Right renal pelvis (tissue), 4 donors: ENCODE measurements around the gene SYNE1. TPM values are rescaled to one million over a fixed set of nuclear protein-coding genes. Genes with fewer than 3 reads are reported as not detected.
"Not testable (repeated sequence)": the region's sequence is repeated elsewhere in the genome, so short reads cannot be mapped to it uniquely, and the experiment has no call there.

Experiments
- DNase-seq, 4 donors: peaks; one replicate each; pipeline ENCODE4 v3.0.0-alpha.2; 2013; ENCODE audit warnings: low read depth in 4 of 4, low spot score in 3 of 4, missing footprints in 1 of 4
- polyA plus RNA-seq, 4 donors: library from polyadenylated mRNA; unstranded; fragments of 120-200 nt; gene quantifications; one replicate each; pipeline ENCODE4 v1.2.1, GENCODE V29; 2013; ENCODE audit not compliant: insufficient read length in 4 of 4

SYNE1 gene
- polyA plus RNA-seq, 4 donors = 88.3 to 96.9 (median 91.8) TPM

DNA sequence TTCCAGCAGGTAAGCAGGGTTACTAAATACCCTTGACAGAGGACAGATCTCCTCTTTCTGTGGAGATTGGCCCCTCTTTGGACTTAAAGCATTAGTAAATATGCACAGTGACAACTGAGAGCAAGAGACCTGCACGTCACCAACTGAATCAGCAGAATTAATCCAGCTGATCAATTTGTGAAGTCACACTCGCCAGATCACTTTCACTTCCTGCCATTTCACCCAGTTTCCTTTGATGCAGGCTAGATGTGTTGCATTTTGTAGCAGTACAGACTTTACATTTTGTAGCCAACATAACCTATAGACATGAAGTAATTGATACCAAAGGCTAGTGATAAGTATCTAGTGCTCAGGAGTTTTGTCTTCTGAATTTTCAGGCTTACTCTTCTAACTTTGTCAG, 11.9 kb downstream of the SYNE1 start:
- DNase-seq = no peak

DNA sequence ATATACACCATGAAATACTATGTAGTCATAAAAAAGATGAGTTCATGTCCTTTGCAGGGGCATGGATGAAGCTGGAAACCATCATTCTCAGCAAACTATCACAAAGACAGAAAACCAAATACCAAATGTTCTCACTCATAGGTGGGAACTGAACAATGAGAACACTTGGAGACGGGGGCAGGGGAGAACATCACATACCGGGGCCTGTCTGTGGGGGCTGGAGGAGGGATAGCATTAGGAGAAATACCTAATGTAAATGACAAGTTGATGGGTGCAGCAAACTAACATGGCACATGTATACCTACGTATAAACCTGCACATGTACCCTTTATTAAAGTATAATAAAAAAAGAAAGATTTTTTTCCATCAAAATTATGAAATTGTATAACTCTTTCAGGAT, 22.4 kb downstream of the SYNE1 start:
- DNase-seq = not testable (repeated sequence)

DNA sequence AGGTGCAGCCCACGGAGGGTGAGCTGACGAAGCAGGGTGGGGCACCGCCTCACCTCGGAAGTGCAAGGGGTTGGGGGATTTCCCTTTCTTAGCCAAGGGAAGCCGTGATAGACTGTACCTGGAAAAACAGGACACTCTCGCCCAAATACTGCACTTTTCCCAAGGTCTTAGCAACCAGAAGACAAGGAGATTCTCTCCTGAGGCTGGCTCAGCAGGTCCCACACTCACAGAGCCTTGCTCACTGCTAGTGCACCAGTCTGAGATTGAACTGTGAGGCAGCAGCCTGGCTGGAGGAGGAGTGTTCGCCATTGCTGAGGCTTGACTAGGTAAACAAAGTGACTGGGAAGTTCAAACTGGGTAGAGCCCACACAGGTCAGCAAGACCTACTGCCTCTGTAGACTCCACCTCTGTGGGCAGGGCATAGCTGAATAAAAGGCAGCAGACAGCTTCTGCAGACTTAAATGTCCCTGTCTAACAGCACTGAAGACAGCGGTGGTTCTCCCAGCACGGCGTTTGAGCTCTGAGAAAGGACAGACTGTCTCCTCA, 28.0 kb downstream of the SYNE1 start:
- no peak for DNase-seq

DNA sequence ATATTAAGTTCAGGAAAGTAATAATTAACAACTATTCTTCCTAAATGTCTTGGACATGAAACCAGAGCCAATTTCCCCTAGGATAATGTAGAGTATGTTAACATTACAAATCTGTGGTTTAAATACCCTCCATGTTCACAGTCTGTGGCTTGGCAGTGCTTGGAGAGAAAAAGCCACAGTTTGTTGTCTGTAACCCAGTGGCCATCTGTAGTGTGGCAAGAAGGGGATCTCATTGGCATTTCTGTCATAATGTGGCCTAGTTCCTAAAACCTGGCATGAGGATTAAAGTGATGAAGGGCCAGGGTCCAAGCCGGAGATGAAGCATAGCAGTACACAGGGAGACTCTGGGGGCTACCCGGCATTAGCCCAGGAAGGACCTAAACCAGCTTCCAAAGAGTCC, 31.2 kb downstream of the SYNE1 start:
- DNase-seq = no peak

DNA sequence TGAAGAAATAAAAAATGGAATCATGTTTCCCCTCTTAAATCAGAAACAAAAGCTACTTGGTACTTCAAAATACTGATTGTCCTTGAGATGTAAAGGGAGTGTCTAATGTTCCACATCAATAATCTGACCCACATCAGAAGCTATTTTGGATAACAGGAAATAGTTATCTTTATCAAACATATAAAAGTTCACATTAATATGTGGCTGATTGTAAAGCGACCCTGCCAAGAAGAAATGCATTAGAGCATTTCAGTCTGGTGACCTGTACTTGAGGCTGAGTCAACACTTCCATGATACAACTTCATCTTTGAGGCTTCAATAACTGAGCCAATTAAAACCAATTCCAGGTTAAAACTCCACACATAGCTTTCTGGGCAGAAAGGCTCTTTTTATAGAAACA, 31.8 kb downstream of the SYNE1 start:
- no peak for DNase-seq

DNA sequence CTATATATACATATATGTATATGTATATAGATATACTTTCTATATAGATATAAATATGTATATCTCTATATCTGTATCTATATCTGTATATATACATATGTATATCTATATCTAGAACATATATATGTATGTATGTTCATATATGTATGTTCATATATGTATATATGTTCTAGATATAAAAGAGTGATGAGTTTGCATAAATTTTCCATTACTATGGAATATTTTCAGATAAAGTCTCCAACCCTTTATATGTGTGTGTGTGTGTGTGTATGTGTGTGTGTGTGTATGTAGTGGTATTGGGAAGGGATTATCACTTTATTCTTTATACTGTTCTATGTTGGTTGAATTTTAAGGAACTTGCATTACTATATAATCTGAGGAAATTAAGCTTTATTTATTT, 33.3 kb downstream of the SYNE1 start:
- DNase-seq = no peak

DNA sequence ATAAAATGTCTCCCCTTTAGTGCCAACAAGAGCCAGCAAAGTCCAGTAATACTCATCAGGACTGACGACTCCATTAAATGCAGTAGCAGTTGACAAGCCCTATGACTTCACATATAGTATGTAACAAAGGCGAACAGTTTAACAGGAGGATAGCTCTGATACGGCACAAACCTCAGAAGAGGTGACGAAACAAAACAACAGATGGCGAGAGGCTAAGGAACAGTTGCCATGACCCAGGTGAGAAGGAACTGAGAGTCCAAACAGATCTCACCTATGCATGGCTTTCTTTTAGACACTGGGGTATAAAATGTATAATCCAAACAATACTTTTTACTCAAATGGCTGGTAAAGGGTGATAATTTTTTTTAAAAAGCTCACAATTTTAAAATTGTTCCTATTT, 37.1 kb downstream of the SYNE1 start:
- no peak for DNase-seq

DNA sequence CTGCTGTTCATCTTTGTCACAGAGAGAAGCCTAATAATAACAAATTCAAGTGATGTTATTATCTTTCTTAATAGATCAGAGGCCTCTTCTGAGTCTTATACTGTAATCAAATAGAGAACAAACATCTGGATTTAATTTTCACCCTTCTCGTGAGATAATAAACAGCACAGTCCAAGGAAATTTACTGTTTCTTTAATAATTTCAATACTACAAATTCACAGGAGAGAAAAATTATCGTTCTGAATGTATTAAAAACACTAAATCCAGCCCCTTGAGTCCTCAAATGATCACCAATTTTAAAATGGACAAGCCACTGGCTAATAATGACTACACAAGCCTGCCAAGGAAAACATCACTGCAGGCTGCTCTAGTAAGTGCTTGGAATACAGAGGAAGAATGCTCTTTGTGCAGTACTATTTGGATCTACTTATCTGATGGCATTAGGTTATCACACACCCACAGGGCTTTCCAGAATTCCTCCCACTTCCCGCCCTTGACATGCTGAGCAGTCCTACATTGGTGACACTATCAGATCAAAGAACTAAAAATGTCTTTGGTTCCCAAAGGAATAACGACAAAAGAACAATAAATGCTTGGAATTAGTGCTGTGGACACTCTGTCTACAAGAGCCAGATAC, 38.1 kb downstream of the SYNE1 start:
- DNase-seq = no peak

DNA sequence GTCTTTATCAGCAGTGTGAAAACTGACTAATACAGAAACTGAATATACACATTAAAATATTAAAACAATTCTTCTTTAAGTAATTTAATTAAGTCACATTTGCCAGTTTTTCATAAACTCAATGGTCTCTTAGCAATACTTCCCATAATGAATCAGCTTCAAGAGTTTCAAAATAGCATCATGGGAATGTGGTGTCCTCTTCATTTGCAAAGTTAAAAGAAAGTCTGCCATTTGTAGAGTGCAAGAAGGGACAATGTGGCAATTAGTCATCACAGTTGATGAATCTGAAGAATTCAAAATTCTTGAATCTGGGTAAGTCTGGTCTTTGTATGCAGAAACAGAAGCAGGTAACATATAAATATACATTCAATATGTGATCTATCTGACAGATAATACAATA, 38.7 kb downstream of the SYNE1 start:
- no peak for DNase-seq

DNA sequence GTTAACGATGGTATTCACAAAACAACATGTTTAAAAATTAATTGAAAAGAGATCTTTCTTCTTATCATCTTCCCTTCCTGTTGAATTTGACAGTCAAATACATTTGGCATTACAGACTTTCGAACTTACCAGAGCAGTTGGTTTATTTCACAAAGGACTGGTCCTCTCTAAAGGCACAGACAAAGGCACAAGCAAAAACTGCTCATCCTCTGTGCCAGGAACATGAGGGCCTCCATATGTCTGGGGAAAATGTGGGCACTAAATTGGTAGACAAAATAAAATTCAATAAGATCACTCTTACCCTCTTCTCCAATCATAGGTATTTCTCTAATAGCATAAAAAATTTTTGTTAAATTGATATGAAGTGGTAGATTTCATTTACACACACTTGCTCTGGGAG, 40.4 kb downstream of the SYNE1 start:
- no peak for DNase-seq

DNA sequence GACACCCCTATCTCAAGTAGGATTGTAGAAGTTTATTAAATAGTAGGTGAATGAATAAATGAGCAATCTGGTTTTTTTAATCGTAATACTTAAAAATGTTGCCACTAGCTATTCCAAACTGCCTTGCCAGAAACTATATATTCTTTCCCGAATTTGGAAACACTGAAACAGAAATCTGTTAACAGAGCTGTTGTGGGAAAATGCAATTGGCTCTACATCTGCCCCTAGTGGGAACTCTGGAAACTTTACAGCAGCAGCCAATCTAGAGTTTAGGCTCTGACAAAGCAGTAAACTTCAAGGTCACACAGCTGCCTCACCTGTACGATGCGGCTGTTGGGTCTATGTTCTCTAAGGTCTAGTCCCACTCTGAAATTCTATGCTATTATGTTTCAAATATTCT, 41.7 kb downstream of the SYNE1 start:
- no peak for DNase-seq

DNA sequence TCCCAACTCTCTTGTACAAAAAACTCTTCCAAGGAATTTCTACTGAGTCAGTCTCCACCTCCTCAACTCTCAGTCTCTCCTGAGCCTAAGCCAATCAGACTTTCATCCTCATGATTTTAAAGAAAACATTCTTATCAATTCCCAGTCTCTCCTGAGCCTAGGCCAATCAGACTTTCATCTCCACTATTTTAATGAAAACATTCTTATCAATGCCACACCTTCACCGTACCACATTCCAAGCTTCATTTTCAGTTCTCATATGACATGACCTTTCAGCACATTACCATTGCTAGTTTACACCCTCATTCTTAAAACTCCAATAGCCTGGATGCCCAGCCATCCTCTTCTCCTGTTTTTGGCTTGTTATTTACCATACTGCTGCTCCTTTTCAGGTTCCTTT, 42.5 kb downstream of the SYNE1 start:
- DNase-seq = no peak

DNA sequence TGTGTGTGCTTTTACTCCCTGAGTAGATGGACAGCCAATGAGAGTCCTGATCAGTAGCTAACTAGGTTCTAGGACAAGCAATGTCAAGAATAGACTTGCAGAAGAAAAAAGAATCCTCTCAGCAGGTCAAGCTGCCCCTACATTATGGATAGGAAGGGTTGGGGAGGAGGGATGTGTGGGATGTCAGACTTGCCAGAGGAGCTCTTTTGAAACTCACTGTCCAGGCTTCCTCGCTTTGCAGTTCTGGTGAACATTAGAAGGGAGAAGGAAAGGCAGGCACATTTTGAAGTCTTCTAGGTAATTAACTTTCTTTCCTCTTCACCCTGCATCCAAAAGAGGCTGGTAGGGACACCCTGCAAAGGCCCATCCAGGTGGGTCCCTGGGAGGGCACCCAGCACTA, 48.7 kb downstream of the SYNE1 start:
- no peak for DNase-seq

DNA sequence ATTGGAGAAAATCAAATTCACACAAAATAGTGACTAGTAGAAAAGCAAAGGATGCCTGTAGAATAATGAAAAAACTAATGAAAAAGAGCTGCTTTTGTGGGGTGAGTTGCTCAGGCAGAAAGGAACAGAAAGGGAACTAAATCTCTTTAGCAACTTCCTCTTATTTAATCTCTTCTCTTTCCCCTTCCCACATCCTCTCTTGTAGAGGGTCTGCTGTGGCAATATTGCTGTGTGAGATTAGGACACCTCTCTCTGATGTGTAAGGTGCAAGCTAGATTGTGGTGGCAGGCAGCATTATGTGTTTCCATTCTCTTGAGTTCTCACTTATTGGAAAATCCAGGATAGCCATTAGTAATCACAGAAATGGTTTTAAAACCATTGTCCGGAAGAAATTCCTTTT, 49.7 kb downstream of the SYNE1 start:
- no peak for DNase-seq

DNA sequence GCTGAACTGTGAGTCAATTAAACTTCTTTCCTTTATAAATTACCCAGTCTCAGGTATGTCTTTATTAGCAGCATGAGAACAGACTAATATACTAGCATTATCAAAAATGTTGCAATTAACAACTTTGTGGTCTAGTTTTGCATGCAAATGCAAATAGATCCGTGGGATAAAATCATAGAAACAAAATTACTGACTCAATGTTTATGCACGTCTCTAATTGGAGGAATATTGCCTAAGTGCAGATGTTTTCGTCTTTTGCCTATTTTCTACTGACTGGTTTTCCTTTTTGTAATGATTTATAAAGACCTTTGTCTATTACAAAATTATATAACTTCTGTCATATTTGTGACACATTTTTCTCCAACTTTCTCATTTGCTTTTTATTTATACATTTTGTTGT, 51.9 kb downstream of the SYNE1 start:
- no peak for DNase-seq

DNA sequence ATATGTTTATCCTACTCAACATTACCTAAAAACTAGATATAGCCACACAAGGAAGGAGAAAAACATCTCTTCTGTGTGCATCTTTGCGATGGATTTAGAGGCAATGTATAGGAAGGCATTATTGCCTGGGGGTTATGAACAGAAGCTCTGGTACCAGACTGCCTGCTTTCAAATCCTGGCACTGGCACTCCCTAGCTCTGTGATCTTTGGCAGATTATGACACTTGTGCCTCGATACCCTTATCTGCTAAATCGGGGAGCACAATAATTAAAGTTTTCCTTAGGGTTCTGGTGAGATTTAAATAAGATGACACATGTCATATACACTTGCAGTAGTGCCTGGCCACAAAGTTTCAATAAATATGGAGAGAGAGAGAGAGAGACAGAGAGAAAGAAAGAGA, 53.3 kb downstream of the SYNE1 start:
- no peak for DNase-seq

DNA sequence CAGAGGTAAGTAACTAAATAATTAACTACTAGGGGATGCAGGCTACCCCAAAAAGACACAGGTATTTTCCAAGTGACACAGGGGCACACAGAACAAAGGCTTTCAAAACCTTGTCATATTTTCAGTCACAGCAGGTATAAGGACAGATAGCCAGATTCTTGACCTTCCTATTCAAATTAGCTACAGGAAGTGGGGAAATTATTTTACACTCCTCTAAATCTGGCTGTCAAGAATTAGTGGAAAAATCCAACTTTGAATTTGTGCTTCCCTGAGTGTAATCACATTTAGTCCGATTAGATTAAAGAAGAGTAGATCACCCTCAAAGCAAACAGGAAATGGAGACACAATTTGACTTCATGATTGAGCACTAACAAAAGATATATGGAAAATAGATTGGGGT, 60.6 kb downstream of the SYNE1 start:
- no peak for DNase-seq

DNA sequence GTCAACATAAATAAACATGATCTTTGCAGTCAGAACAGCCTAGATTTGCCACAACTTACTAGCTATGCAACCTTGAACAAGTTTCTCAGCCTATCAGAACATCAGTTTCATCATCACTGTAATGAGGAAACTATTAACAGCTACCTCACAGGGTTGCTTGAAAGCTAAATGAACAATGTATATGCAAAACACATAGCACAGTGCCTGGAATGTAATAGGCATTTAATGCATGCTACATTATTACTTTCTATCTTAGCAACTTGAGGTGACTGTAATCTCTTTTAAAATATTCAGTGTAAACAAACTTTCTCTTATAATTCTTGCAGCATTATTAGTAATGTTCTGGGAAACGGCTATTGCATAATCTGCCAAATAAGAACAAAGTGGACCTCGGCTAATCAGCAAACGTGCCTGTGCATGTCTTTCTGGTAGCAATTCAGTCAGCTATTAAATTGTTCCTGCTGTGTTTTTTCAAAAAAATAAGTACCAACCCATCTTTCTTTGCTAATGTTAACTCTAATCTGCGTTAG, 61.5 kb downstream of the SYNE1 start:
- DNase-seq = no peak

DNA sequence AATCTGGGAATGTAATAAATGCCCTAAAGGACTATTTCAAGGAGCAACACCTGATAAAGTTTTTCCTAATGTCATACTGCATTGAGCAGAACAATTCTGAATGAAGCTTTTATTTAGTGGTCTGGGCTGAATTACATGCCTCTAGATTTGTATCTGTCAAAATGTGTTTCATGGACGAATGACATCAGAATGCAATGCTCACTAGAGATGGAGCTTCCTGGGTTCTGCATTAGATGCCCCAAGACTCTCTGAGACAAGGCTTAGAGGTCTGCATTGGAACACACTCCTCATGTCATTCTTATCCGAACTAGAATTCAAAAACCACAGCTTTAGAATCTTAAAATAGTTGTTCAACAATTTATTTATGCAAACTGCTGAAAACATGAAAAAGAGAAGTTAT, 62.0 kb downstream of the SYNE1 start:
- DNase-seq = no peak

DNA sequence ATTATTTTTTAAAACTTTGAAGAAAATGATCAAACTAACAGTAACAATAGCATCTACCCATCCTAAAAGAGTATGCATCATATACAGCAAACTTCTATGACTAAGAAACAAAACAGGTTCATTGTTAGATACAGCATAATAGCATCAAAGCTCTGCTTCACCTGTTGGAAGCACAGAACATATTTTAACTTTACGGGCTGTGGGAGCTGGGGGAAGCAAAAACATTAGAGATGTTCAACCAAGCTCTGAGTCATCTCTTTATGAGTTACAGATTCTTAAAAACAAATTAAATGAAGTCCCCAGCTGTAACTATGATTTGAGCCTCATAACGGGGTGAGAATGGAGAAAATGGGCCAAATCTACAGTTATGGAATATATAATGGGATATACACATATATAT, 63.4 kb downstream of the SYNE1 start:
- DNase-seq = no peak

DNA sequence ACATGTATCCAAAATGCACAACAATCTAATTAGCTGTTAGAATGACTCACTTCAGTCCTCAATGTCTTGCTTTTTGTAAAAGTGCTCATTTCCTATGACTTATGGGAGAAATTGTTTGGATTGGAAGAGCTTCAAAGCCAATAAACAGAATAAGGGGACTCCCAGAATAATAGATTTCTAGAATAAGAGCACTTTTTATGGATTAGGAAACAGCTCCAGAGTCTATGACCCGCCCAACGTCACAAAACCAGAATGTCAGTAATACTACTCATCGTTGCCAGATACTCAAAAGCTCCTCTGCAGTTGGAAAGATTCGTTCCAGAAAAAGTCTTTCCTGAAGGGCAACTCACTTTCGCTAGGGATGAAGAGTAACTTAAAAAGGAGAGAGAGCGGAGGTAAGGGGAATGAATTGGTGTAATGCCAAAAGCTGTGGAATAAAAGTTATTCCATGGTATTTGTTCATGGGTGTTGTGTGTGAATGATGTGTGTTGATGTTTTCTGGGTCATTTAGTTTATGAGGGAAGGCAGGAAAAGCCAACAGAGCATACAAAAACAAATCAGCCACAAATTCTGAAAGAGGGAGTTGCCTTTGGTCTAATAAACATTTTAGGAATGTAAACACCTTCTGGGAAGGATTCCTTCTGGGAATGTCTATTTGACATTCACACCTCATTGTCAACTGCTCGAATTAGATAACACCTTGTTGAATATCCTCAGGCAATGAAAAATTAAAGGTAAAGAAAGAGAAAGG, 64.6 kb downstream of the SYNE1 start:
- DNase-seq = peak in 2 of 4 donors; percentile 3 to 10

DNA sequence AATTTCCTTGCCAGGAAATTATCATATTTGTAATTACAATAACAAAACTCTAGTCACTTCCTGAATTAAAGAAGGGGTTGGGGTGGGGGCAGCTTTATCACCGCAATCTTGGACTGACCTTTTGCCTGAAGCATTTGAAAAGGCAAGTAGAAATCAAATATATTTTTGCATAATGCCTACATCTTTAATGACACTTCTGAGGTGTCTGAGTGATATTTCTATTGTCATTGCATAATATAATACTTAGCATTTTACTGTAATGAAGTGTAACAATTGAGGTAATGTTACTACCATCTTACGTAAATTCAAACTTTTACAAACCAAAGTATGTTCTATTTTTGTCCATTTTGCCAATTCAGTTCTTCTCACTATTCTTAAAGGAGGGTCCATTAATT, 65.2 kb downstream of the SYNE1 start:
- no peak for DNase-seq
